GM23338 (cell line): Measurements from ENCODE around the gene WDR27. TPM values are rescaled to one million over a fixed set of nuclear protein-coding genes. Genes with fewer than 3 reads are reported as not detected.

Source experiments
- ATAC-seq: fragments of 200-7000 bp; cut with Tn5 transposase; 3 replicates; pipeline ENCODE4 v1.9.1; 2020
- DNase-seq: peaks from one replicate; pipeline ENCODE4 v3.0.0-alpha.2; 2015; ENCODE audit warnings: low spot score
- H2AFZ ChIP-seq: fragments of 200-600 bp; sonication (generic); 2 replicates; pipeline ENCODE4 v1.8.0; 2016; ENCODE audit warnings: antibody characterized with exemption, mild to moderate bottlenecking, moderate library complexity
- H3F3A ChIP-seq: fragments of 200-600 bp; sonication (generic); replicated peaks from 2 replicates; pipeline ENCODE4 v1.8.0; 2017; ENCODE audit warnings: antibody characterized with exemption, mixed run types, low read depth
- H3K27ac ChIP-seq: fragments of 200-600 bp; sonication (generic); 2 replicates; pipeline ENCODE4 v1.6.1; 2016; ENCODE audit warnings: low read depth
- H3K27me3 ChIP-seq: fragments of 200-600 bp; sonication (generic); 2 replicates; pipeline ENCODE4 v1.8.0; 2016; ENCODE audit warnings: mild to moderate bottlenecking, mixed run types, moderate library complexity; ENCODE audit not compliant: insufficient read depth
- H3K36me3 ChIP-seq: fragments of 200-600 bp; sonication (generic); 2 replicates; pipeline ENCODE4 v1.8.0; 2016; ENCODE audit warnings: mild to moderate bottlenecking; ENCODE audit not compliant: insufficient read depth
- H3K4me1 ChIP-seq: fragments of 200-600 bp; sonication (generic); 2 replicates; pipeline ENCODE4 v1.8.0; 2016; ENCODE audit warnings: mild to moderate bottlenecking, moderate library complexity; ENCODE audit not compliant: insufficient read depth
- H3K4me2 ChIP-seq: fragments of 200-600 bp; sonication (generic); 2 replicates; pipeline ENCODE4 v1.7.1; 2017; ENCODE audit warnings: mixed run types
- H3K4me3 ChIP-seq: fragments of 200-600 bp; sonication (generic); 2 replicates; pipeline ENCODE4 v1.6.1; 2016; ENCODE audit warnings: mixed run types
- H3K79me2 ChIP-seq: fragments of 200-600 bp; sonication (generic); replicated peaks from 2 replicates; pipeline ENCODE4 v1.8.0; 2017; ENCODE audit warnings: mild to moderate bottlenecking; ENCODE audit not compliant: insufficient read depth
- H3K9me2 ChIP-seq: fragments of 200-600 bp; sonication (generic); 2 replicates; pipeline ENCODE4 v1.8.0; 2017; ENCODE audit not compliant: insufficient read depth
- H4K20me1 ChIP-seq: fragments of 200-600 bp; sonication (generic); replicated peaks from 2 replicates; pipeline ENCODE4 v1.8.0; 2017; ENCODE audit warnings: mild to moderate bottlenecking; ENCODE audit not compliant: insufficient read depth
- H3K27ac Mint-ChIP-seq: 2 replicates; pipeline ENCODE4 v1.8.0; 2020; ENCODE audit warnings: inconsistent platforms, mild to moderate bottlenecking, moderate library complexity, mixed read lengths
- H3K27me3 Mint-ChIP-seq: 3 replicates; pipeline ENCODE4 v1.8.0; 2022; ENCODE audit warnings: low read depth, mild to moderate bottlenecking, moderate library complexity, mixed read lengths, inconsistent platforms; ENCODE audit not compliant: insufficient read depth, poor library complexity
- H3K36me3 Mint-ChIP-seq: 3 replicates; pipeline ENCODE4 v1.8.0; 2021; ENCODE audit warnings: low read depth, mild to moderate bottlenecking, inconsistent platforms, moderate library complexity, mixed read lengths
- H3K4me1 Mint-ChIP-seq: 3 replicates; pipeline ENCODE4 v1.8.0; 2020; ENCODE audit warnings: mild to moderate bottlenecking, inconsistent platforms, mixed read lengths
- H3K4me3 Mint-ChIP-seq: 3 replicates; pipeline ENCODE4 v1.8.0; 2021; ENCODE audit warnings: moderate library complexity, mild to moderate bottlenecking, inconsistent platforms, mixed read lengths
- H3K9me3 Mint-ChIP-seq: 3 replicates; pipeline ENCODE4 v1.8.0; 2020; ENCODE audit warnings: moderate library complexity, mild to moderate bottlenecking, inconsistent platforms, mixed read lengths
- EZH2phosphoT487 ChIP-seq: fragments of 200-600 bp; sonication (generic); IDR thresholded peaks from one replicate; pipeline ENCODE4 v1.8.1; 2018; ENCODE audit warnings: antibody characterized with exemption; ENCODE audit not compliant: unreplicated experiment
- NANOG ChIP-seq: IDR thresholded peaks from 2 replicates; pipeline ENCODE4 v1.6.1; 2016; ENCODE audit warnings: antibody characterized with exemption, borderline replicate concordance
- POLR2AphosphoS5 ChIP-seq: IDR thresholded peaks from 2 replicates; pipeline ENCODE4 v1.6.1; 2016; ENCODE audit warnings: antibody characterized with exemption, low read depth
- STAT1 ChIP-seq: IDR thresholded peaks from one replicate; pipeline ENCODE4 v1.6.1; 2016; ENCODE audit warnings: antibody characterized with exemption; ENCODE audit not compliant: unreplicated experiment
- ZNF114 ChIP-seq: fragments of 250-450 bp; sonication (Bioruptor Pico); IDR thresholded peaks from 2 replicates; pipeline ENCODE4 v1.5.0; 2020; ENCODE audit warnings: mild to moderate bottlenecking, moderate library complexity
- ZNF331 ChIP-seq: fragments of 250-450 bp; sonication (Bioruptor Pico); IDR thresholded peaks from 2 replicates; pipeline ENCODE4 v1.5.0; 2020; ENCODE audit warnings: low read depth, mild to moderate bottlenecking, moderate library complexity
- polyA plus RNA-seq: library from polyadenylated mRNA; unstranded; fragments of >200 nt; fragmentation: Nextera tagmentation; extraction: Ambion mirVana; gene quantifications from 2 replicates; pipeline ENCODE4 v1.2.1, GENCODE V29; 2016
- total RNA-seq: library from RNA; depleted of rRNA; stranded (reverse); fragments of >200 nt; shearing (Covaris generic); gene quantifications from 2 replicates; pipeline ENCODE4 v1.2.3, GENCODE V29; 2014
- TF ChIP-seq, protein P1 (sequence below): IDR thresholded peaks from 2 replicates; pipeline ENCODE4 v1.6.1; 2016; ENCODE audit warnings: antibody characterized with exemption
- TF ChIP-seq, protein P2 (sequence below): IDR thresholded peaks from one replicate; pipeline ENCODE4 v1.6.1; 2018; ENCODE audit warnings: antibody characterized with exemption; ENCODE audit not compliant: unreplicated experiment
- TF ChIP-seq, protein P3 (sequence below), 2 experiments: fragments of 200-600 bp in 1 of 2; sonication (generic) in 1 of 2; conservative IDR thresholded peaks; 2 replicates each; pipeline versions ENCODE4 v1.5.1 to v1.6.1; 2016 to 2017; ENCODE audit warnings: antibody characterized with exemption in 2 of 2, low read depth in 2 of 2, mild to moderate bottlenecking in 2 of 2, moderate library complexity in 1 of 2

The WDR27 gene
- total and polyA plus RNA-seq, 2 experiments from 2014 or later = 55.3 to 80.4 TPM

DNA sequence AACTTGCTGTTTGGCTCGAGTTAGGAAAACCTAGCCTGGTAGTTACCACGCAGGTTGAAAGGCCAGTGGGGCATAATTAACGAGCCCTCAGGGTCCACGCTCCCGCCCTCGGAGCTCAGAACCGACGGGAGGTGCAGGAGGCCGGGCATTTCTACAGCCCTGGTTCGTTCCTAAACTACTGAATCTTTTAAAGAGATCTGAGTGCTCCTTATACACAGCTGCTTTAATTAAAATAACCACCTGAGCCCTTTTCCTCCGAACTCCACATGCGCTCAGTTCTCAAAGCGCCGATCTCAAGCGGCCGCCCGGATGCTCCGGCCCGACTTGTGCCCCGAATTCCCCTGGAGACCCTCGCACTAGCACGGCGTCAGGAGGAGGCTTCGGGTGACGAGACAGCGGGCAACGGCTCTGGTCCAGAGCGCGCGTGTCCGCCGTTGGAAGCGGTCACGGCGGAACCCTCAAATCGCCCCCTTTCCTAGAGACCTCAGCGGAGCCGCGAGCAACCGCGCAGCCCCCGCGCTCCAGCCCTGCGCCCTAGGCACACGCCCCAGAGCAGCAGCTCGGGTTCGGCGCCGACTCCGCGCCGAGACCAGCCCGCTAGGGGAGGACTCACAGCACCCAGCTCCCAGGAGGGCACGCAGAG, 397 bp downstream of the WDR27 start:
- no peaks in the 10 kb centered on the region for H3F3A ChIP-seq
- peaks cover 6% of the 10 kb centered on the region for H4K20me1 ChIP-seq
- H3K4me1 ChIP-seq = peaks cover 17% of the 10 kb centered on the region
- H3K36me3 ChIP-seq = no peaks in the 10 kb centered on the region
- H3K9me2 ChIP-seq = no peaks in the 10 kb centered on the region
- peak overlapping the region; percentile 92 for H3K4me3 ChIP-seq
- peak overlapping the region; percentile 89 for H3K4me2 ChIP-seq
- H3K79me2 ChIP-seq = peaks cover 66% of the 10 kb centered on the region
- H3K4me3 Mint-ChIP-seq = peak overlapping the region; percentile 95
- no peaks in the 10 kb centered on the region for H3K27me3 ChIP-seq
- no peak overlapping the region for H3K27ac ChIP-seq
- DNase-seq (peak; percentile 52), ATAC-seq (peak; percentile 72)
- H3K27ac Mint-ChIP-seq = peak overlapping the region; percentile 89
- peaks cover 27% of the 10 kb centered on the region for H3K4me1 Mint-ChIP-seq
- peaks cover 3% of the 10 kb centered on the region; the same call in 1 of the 3 replicates for H3K9me3 Mint-ChIP-seq
- TF ChIP-seq, protein P1, sequence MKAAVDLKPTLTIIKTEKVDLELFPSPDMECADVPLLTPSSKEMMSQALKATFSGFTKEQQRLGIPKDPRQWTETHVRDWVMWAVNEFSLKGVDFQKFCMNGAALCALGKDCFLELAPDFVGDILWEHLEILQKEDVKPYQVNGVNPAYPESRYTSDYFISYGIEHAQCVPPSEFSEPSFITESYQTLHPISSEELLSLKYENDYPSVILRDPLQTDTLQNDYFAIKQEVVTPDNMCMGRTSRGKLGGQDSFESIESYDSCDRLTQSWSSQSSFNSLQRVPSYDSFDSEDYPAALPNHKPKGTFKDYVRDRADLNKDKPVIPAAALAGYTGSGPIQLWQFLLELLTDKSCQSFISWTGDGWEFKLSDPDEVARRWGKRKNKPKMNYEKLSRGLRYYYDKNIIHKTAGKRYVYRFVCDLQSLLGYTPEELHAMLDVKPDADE = no peak
- TF ChIP-seq ZNF114 (CRISPR knock-in tag) (no peak), EZH2phosphoT487 (no peak), ZNF331 (CRISPR knock-in tag) (no peak), STAT1 (no peak), POLR2AphosphoS5 (no peak)
- TF ChIP-seq, protein P2, sequence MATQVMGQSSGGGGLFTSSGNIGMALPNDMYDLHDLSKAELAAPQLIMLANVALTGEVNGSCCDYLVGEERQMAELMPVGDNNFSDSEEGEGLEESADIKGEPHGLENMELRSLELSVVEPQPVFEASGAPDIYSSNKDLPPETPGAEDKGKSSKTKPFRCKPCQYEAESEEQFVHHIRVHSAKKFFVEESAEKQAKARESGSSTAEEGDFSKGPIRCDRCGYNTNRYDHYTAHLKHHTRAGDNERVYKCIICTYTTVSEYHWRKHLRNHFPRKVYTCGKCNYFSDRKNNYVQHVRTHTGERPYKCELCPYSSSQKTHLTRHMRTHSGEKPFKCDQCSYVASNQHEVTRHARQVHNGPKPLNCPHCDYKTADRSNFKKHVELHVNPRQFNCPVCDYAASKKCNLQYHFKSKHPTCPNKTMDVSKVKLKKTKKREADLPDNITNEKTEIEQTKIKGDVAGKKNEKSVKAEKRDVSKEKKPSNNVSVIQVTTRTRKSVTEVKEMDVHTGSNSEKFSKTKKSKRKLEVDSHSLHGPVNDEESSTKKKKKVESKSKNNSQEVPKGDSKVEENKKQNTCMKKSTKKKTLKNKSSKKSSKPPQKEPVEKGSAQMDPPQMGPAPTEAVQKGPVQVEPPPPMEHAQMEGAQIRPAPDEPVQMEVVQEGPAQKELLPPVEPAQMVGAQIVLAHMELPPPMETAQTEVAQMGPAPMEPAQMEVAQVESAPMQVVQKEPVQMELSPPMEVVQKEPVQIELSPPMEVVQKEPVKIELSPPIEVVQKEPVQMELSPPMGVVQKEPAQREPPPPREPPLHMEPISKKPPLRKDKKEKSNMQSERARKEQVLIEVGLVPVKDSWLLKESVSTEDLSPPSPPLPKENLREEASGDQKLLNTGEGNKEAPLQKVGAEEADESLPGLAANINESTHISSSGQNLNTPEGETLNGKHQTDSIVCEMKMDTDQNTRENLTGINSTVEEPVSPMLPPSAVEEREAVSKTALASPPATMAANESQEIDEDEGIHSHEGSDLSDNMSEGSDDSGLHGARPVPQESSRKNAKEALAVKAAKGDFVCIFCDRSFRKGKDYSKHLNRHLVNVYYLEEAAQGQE = no peak
- TF ChIP-seq, protein P3, sequence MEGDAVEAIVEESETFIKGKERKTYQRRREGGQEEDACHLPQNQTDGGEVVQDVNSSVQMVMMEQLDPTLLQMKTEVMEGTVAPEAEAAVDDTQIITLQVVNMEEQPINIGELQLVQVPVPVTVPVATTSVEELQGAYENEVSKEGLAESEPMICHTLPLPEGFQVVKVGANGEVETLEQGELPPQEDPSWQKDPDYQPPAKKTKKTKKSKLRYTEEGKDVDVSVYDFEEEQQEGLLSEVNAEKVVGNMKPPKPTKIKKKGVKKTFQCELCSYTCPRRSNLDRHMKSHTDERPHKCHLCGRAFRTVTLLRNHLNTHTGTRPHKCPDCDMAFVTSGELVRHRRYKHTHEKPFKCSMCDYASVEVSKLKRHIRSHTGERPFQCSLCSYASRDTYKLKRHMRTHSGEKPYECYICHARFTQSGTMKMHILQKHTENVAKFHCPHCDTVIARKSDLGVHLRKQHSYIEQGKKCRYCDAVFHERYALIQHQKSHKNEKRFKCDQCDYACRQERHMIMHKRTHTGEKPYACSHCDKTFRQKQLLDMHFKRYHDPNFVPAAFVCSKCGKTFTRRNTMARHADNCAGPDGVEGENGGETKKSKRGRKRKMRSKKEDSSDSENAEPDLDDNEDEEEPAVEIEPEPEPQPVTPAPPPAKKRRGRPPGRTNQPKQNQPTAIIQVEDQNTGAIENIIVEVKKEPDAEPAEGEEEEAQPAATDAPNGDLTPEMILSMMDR (conservative IDR thresholded peaks at IDR 0.05; ENCODE audit: low read depth in 2 of 2) = no peak
- H3K36me3 Mint-ChIP-seq = peaks cover 36% of the 10 kb centered on the region
- H2AFZ ChIP-seq = peak overlapping the region; percentile 53
- H3K27me3 Mint-ChIP-seq = no peaks in the 10 kb centered on the region

DNA sequence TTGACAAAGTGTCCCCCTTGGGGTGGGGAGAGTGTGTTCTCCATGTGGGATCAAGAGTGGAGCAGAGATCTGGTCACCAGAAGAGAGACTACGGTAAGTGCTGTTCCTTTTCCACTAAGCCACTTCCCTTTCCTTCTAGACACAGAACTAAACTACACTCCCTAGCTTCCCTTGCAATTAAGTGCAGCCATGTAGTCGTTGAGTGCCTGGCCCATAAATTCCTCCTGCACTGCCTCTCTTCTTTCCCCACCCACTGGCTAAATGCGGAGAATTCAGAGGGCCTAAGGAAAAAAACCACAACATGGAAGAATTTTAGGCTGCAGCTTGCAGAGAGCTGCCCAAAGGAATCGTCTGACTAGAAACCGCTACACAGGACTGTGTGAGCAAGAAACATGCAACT, 1.5 kb downstream of the WDR27 start:
- Mint-ChIP-seq H3K4me1 (peaks cover 27% of the 10 kb centered on the region), H3K27me3 (no peaks in the 10 kb centered on the region), H3K36me3 (peaks cover 45% of the 10 kb centered on the region), H3K27ac (peak overlapping the region; percentile 67; the same call in 1 of the 2 replicates), H3K9me3 (peaks cover 8% of the 10 kb centered on the region; the same call in 1 of the 3 replicates), H3K4me3 (peak overlapping the region; percentile 95)
- Histone ChIP-seq H3K79me2 (peaks cover 77% of the 10 kb centered on the region), H3K4me3 (peak overlapping the region; percentile 92), H4K20me1 (peaks cover 10% of the 10 kb centered on the region), H3K9me2 (no peaks in the 10 kb centered on the region), H3K4me2 (peak overlapping the region; percentile 89), H3K27me3 (no peaks in the 10 kb centered on the region), H2AFZ (no peak overlapping the region), H3K27ac (no peak overlapping the region), H3F3A (no peaks in the 10 kb centered on the region), H3K4me1 (peaks cover 17% of the 10 kb centered on the region), H3K36me3 (no peaks in the 10 kb centered on the region)
- DNase-seq (peak; percentile 38), ATAC-seq (no peak)
- TF ChIP-seq NANOG (no peak), ZNF114 (CRISPR knock-in tag) (no peak), ZNF331 (CRISPR knock-in tag) (no peak)
